GM21515 (cell line): Measurements from ENCODE around the gene ZBTB16.

Source experiments
- ATAC-seq: cut with Tn5 transposase; IDR thresholded peaks from one replicate; pipeline ENCODE4 v1.9.1; 2021; ENCODE audit not compliant: unreplicated experiment

The ZBTB16 gene

DNA sequence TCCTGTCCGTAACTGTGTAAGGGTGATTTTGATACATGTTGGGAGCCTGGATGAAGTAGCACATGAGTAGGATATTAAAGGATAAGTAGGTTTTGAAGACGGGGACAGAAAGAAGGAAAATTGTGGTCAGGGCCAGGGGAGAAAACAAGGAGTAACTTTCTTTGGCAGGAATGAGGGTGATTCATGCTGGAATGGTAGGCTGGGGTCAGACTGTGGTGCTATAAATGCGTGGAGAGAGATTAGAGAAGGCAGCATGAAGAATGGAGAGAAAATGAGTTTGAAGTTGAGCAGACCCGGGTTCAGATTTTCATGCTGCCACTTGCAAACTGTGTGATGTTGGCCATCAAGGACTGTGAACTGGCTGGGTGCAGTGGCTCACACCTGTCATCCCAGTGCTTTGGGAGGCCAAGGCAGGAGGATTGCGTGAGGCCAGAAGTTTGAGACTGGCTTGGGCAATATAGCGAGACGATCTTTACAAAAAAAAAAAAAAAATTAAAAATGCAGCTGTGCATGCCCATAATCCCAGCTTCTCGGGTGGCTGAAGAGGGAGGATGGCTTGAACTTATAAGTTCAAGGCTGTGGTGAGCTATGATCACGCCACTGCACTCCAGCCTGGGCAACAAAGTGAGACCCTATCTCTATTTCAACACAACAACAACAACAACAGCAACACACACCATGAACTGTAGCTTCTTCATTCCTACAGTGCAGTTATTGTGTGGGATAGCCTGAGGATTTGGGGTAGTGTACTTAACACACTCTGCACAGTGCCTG, 22.3 kb downstream of the ZBTB16 start:
- ATAC-seq: no peak

DNA sequence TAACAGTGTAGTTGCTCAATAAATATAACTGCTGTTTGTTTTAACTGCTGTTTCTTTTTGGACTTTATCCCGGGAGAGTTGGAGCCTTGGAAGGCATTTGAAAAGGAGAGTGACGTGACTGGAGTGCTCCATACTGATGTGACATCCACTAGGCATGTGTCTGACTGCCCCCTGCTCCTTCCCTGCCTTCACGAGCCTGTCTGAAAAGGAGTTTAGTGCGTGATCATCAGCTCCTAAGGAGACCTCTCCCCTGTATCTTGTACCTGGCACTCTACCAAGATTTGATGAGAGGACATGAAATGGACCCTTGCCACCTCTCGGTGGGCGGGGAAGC, 22.9 kb downstream of the ZBTB16 start:
- no peak for ATAC-seq

DNA sequence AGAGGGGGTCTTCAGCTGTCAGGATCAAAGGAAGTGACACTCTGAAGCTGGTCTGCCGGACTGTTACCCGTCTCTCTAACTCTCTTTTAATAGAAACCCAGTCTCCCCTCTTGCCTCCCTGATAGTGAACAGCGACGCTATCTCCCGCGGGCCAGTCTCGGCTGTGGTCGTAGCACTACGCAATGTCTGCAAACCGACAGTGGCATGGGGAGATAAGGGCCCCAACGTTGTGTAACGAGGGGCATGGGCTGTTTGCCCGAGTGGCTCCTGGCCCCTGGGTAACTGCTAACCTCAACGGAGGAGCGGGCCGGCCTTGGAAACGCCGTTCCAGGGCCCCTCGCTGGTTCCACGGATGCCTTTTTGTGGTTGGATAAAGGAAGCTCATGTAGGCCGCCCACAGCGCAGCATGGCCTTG, 23.3 kb downstream of the ZBTB16 start:
- ATAC-seq: no peak

DNA sequence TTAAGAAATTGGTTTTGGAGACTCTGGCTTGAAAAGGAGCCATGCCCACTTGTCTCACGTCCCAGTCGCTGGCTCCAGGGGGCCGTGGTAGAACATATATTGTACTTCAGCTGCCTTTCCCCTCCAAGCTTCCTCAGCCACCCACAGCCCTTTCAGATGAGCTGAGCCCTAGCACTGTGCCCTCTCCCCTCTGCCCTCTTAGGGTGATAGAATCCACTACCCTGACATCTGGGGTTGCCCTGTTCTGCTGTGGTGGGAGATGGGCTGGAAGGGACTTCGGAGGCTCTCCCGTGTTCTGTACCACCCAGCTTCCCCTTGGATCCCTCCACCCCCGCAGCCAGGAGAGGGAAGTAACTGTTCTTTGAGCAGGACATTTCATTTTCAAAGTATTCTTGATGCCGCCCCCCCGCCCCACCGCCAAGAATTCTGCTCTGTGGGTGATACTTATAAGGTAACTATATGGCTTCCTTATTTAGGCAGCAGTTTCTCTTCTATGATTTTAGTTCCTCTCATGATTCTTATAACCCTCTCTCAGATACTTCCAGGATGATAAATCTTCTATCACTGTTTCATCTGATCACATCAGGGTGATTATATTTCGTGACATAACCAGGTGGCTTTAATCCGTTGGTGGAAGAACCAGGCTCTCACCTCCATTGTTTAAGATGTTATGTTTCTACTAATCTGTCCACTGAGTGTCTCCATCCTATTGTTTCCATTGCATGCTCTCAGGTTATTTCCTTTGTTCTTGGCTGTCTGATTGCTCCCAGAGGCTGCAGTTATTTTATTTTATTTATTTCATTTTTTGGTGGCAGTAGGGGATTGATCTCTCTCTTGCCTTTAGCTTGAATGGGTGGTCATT, 24.1 kb downstream of the ZBTB16 start:
- no peak for ATAC-seq

DNA sequence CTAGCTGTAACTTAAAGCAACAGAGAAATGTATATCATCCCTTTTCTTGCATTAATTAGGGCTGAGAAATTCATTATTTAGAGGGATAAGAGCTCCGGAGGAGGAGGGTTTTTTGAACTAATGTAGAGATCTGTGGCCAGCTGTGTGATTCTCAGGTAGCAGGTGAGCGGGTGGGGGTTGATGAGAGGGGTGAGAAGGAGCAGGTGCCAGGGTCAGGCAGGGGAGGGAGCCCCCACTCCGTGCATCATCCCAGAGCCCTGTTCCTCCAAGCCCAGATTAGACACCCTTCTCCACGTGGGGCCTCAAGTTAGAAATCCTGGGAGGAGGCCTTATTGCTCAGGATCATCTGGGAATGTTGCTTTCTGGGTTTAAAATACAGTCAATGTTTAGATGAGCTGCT, 24.9 kb downstream of the ZBTB16 start:
- no peak for ATAC-seq

DNA sequence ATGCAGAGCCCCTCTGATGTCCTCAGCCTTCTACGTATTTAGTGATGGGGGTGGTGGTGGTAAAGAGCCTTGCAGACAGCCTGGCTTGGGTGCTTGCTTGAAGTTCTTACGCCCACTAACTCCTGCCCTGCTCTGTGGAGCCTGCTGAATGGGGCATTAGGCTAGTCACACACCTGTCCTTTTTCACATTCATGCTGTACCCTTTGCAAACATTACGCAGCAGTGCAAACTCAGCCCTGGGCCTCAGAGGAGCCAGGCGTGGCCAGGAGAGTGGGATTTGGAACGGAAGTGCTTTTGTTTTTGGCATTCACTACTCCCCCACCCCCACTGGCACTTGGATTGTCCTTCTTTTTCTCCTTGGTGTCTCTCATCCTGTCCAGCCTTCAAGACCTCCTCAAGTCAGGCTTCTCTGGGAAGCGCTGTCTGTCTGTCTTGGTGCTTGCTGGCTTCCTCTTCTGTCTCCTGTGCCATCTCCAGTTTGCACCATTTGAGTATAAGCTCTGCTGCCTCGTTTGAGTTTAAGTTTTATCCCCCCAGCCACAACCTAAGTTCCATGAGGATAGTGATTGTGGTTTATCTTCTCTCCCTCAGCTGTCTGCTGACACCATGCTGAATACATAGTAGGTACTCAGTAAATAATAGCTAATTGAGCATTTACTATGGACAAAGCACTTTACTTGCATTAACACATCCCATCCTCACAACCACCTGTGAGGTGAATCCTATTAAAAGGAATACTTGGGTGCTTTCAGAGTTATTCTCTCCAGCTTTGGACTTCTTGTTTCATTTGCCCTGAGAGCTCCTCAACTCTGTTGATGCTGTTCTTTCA, 26.7 kb downstream of the ZBTB16 start:
- no peak for ATAC-seq

DNA sequence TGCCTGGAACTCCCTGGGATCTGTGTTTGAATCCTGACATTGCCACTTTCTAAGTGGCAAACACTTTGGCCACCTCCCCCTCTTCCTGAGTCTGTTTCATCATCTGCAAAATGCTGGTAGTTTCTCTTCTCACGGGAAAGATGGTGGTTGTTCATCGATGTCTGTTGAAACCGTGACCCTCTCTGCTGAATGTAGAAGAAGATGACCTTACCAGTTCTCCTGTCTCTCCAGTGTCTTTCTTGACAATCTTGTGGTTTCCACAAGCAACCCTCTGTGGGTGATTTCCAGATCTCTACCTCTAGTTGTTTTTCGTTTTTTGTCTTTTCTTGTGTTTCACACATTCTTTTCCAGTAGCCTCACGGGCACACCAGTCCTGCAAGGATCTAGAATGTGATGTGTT, 27.5 kb downstream of the ZBTB16 start:
- ATAC-seq: no peak

DNA sequence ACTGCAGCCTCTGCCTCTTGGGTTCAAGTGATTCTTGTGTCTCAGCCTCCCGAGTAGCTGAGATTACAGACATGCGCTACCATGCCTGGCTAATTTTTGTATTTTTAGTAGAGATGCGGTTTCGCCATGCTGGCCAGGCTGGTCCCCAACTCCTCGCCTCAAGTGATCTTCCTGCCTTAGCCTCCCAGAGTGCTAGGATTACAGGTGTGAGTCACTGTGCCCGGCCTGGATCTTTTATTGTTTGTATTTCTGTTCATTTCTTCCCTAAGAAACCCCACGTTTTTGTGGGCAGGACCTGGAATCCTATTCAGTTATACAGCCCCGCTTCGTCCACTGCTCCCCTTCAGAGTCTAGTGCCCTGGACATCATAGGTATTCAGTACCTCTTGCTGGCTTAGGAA, 28.7 kb downstream of the ZBTB16 start:
- ATAC-seq: no peak

DNA sequence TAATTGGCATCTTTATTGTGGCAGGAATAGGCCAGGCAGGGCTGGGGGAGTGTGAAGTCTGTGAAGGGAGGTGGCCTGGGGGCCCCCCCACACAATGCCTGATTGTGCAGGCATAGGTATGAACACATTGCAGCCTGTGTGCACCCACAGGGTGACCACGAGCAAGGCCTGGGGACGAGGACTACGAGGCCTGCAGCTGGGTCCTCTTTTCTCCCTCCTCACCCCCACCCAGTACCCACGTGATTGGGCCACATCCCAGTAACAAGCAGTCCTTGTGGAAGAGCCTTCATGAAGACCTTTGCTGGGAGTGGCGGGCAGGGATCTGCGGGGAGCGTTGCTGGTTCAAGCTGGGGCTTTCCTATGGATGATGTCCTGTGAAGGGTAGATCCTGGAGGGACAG, 29.3 kb downstream of the ZBTB16 start:
- no peak for ATAC-seq

DNA sequence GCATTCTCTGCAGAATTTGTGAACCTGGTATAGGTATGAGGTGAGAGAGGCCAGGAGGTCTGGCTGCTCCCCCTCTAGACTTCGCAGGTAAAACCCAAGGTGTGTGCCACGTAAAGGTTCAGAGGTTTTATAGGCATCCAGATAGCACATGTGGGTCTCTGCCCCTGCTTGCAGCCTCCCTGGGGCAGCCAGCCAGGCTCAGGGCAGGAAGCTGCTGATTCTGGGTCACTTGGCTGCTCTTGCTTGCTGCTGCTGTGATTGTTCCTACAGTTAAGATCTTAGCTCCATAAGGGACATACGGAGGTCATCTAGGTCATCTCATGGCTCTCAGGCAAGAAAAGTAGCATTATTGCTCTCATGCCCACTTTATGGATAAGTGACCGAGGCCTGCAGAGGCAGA, 30.2 kb downstream of the ZBTB16 start:
- no peak for ATAC-seq

DNA sequence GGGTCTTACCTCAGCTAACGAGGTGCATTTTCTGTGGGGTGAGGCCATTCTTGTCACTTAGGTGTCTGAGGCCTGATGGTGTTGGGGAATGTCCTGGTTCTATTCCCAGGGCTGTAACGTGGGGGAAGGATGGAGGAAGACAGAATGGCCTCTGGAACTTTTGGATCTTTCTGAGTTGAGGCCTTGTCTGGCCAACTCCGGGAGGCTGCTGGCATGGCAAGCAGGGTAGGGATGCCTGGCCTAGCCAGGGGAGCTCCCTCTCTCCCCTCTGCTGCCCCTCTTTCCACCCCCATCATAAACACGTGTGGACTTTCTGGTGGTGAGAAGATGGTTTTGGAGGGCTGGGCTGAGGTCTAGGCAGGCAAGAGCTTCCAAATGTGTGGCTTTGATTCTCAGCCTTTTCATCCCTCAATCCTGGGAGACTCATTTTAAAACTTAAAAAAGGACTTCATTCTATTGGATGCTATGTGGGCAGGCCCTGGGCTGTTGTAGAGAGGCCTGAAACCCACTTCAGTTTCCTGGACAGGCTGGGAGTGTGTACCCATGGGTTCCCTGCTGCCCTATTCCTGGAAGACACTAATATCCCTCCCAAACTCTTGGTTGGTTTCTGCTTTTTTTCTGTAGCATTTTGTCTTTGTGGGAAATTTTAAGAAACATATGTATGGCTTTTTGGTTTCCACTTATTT, 30.9 kb downstream of the ZBTB16 start:
- no peak for ATAC-seq

DNA sequence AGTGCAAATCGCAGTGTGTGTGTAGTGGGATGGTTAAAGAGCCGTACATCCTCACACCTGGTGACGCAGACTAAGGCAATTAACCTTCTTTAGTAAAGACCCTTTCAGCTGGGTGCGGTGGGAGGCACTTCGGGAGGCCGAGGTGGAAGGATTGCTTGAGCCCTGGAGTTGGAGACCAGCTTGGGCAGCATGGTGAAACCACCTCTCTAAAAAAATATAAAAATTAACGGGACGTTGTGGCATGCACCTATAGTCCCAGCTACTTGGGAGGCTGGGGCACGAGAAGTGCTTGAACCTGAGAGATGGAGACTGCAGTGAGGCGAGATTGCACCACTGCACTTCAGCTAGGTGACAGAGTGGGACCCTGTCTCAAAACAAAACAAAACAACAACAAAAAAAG, 31.5 kb downstream of the ZBTB16 start:
- ATAC-seq: no peak

DNA sequence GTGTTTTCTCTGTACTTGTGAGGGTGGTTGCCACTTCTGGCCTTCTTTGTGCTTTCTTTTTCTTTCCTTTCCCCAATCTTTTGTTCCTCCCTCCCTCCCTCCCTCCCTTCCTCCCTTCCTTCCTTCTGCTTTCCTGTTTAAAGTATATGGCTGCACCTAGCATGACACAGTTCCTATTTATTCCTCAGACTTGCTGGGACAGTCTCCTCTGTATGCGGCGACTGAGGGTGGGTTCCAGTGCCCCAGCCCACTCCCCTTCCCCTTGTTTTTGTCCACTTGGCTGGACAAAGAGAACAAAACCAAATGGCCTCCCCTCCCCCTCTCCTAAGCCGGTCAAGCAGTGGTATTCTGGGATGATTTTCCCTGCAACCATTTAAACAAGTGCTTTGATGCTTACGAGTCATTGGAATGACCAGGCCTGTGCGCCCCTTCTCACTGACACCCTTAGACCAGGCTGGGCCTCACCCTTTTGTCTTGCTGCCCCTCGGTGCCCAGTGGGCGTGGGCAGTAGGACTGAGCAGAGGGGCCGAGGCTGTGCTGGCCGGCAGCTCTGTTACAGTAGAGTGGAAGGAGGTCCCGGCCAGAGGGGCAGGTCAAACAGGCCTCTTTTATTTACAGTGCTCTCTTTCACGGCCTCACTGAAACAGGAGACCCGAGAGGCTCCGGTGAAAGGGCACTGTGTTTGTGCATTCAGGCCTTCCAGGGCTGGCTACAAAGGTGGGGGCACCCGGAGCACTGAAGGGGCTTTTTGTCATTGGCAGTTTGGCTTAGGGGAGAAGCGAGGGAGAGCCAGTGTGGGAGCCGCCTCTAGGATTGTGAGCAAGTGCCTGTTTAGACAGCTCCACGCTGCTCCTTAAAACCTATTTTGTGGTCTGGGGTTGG, 32.2 kb downstream of the ZBTB16 start:
- no peak for ATAC-seq

DNA sequence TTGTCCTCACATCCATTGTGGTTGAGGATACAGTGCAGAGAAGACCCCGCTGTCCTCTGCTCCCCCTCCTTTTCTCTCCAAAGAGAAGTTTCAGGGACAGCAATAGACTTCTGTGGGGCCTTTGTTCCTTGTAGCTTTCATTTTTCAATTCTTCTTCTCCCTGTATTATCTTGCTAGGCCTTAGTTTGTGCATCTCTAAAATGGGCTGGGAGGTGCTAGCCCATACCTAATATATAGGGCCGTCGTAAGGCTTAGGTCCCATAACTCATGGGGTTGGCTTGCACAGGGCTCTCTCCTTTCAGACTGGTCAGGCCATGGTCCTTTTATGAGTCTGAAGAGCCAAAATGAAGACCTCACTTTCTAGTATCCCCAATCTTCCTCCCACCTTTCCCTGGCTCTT, 33.0 kb downstream of the ZBTB16 start:
- ATAC-seq: no peak

DNA sequence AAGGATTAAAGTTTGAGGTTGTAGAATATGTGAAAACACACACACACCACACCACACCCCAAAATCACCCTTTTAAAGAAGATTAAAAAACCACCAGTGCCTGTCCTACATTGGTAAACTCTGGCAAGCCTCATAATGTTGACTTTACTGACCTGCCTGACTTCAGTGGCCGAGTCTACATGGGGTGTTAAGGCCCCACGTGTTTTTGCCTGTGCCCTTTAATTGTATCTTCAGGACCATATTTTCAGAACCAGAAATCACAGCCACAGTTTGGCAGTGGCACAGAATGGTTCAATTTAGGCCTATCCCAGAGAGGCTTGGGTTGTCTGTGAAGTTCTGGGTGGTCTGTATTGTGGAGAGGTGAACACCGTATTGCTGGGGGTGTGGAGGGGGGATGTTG, 33.4 kb downstream of the ZBTB16 start:
- ATAC-seq: no peak

DNA sequence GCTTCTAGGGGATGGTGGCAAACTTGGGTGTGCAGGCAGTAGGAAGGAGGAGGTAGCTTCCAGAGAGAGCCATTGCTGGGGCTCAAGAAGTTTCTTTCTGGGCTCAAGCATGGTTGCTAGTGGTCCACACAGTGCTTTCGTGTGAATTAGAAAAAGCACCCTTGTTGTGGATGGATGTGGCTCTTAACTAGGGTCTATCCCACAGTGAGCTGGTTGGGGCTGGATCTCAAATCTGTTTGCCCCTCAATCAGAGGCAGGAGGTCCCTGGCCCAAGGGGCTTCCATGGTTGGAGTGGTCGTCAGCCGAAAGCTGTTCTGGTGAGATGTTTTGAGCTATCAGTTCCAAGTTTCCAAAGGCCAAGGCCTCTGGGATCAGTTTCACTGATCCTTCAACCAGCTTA, 35.0 kb downstream of the ZBTB16 start:
- no peak for ATAC-seq

DNA sequence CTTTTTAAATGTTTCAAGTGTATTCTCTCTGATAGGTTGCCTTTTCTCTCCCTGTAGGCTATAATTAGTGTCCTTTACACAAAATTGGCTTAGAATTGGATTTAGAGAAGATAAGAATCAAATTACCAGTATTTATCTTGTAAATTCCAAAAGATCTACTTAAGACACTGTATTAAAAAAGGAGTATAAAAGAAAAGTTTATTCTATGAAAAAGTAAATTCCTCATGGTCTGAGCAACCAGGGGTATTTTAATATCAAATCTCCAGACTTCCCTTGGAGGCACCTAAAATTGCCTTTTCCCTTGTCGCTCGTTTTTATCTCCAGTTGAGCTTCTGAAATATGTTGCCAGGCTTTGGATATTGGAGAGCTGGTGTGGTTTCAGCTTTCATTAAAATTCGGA, 36.4 kb downstream of the ZBTB16 start:
- no peak for ATAC-seq

DNA sequence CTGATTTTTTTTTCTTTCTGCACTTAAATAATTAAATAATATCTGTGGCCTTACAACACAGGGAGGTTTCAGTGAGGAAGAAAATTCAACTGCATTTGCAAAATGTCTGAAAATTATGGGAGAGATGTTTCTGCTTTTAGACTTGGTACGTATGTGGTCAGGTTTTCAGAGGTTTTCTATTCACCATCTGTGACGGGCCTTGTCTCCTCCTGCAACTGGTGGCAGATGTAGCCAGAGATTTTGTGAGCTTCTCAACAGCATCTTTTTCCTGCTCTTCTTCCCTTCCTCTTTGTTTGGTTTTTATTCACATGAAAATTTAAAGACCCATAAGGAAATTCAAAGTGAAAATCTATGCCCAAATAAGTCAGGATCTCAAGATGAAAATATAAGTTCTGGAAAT, 38.3 kb downstream of the ZBTB16 start:
- ATAC-seq: no peak

DNA sequence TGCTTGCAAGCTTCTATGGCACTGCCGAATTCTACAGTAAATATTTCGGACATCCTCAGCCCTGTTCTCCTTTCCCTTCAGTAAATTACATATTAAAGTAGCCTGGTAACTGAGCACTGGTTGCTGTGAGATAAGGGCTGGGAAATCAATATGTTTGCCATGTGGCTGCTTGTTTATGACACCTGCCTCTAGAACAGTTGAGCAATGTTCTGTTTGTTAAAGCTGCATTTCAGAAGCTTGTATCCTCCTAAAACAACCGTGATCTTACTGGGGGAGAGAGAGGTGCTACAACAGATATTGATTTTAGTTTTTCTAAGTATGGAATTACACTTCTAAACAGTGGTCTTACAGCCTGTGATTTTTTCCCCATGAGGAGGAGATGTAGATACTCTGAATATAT, 39.4 kb downstream of the ZBTB16 start:
- ATAC-seq: no peak
